Caco-2 (cell line): Measurements from ENCODE around the gene CPA3. TPM values are rescaled to one million over a fixed set of nuclear protein-coding genes. Genes with fewer than 3 reads are reported as not detected.

Experiments used
- BruUV-seq: library from RNA; stranded (reverse); fragments of 400-500 nt; replicated peaks from 2 replicates; lab custom pipeline; 2021; lab: Mats Ljungman, UMichigan
- CTCF ChIA-PET: fragments of 300-600 bp; sonication (Branson Sonifier 250); formaldehyde crosslinking; loops from one replicate; lab custom pipeline; 2022; ENCODE audit warnings: antibody characterized with exemption; lab: Charles Lee
- POLR2A ChIA-PET: fragments of 300-600 bp; sonication (Branson Sonifier 250); formaldehyde crosslinking; loops from one replicate; lab custom pipeline; 2022; ENCODE audit warnings: antibody characterized with exemption; lab: Charles Lee
- DNase-seq, 2 experiments: peaks; one replicate each; pipeline versions ENCODE4 v3.0.0 to v3.0.0-alpha.2; 2020 to 2022
- H3K27me3 ChIP-seq: replicated peaks from 2 replicates; pipeline ENCODE4 v1.6.0; 2011; ENCODE audit warnings: low read length; ENCODE audit not compliant: control insufficient read depth, insufficient read depth
- H3K36me3 ChIP-seq: 2 replicates; pipeline ENCODE4 v1.5.1; 2011; ENCODE audit warnings: low read length; ENCODE audit not compliant: control insufficient read depth, insufficient read depth
- H3K4me1 ChIP-seq: fragments of 250-450 bp; sonication (Bioruptor Pico); 2 replicates; pipeline ENCODE4 v1.5.1; 2020; ENCODE audit warnings: mild to moderate bottlenecking
- H3K4me3 ChIP-seq: 2 replicates; pipeline ENCODE4 v1.5.1; 2011; ENCODE audit warnings: low read depth, mild to moderate bottlenecking, control low read depth, low read length
- H3K9me3 ChIP-seq: fragments of 250-450 bp; sonication (Bioruptor Pico); 2 replicates; pipeline ENCODE4 v1.5.1; 2020; ENCODE audit warnings: mild to moderate bottlenecking, moderate library complexity
- H3K27ac Mint-ChIP-seq: one replicate; pipeline ENCODE4 v1.8.0; 2022; ENCODE audit warnings: mixed read lengths; ENCODE audit not compliant: unreplicated experiment
- H3K27me3 Mint-ChIP-seq: one replicate; pipeline ENCODE4 v1.8.0; 2022; ENCODE audit warnings: mixed read lengths; ENCODE audit not compliant: insufficient read depth, unreplicated experiment
- H3K36me3 Mint-ChIP-seq: one replicate; pipeline ENCODE4 v1.8.0; 2022; ENCODE audit warnings: mild to moderate bottlenecking, mixed read lengths; ENCODE audit not compliant: insufficient read depth, unreplicated experiment
- H3K4me1 Mint-ChIP-seq: one replicate; pipeline ENCODE4 v1.8.0; 2022; ENCODE audit warnings: low read depth, mixed read lengths; ENCODE audit not compliant: unreplicated experiment
- H3K4me3 Mint-ChIP-seq: one replicate; pipeline ENCODE4 v1.8.0; 2022; ENCODE audit warnings: mild to moderate bottlenecking, moderate library complexity, mixed read lengths; ENCODE audit not compliant: unreplicated experiment
- H3K9me3 Mint-ChIP-seq: one replicate; pipeline ENCODE4 v1.8.0; 2022; ENCODE audit warnings: mixed read lengths; ENCODE audit not compliant: unreplicated experiment
- intact Hi-C: fragments of 100-400 bp; cut with micrococcal nuclease; formaldehyde crosslinking; loops from one replicate; pipeline ENCODE4 v1.10.0; 2022; ENCODE audit not compliant: unreplicated experiment
- total RNA-seq: library from RNA; stranded (reverse); gene quantifications from 2 replicates; pipeline ENCODE4 v1.2.3, GENCODE V29; 2022
- TF ChIP-seq, protein P1 (sequence below), 2 experiments: fragments of 200-600 bp in 1 of 2; IDR thresholded peaks; 1 replicate in 1 of 2; 2 replicates in 1 of 2; pipeline versions ENCODE4 v1.5.1 to v1.8.0; 2011 to 2022; ENCODE audit warnings: antibody characterized with exemption in 1 of 2, control low read depth in 1 of 2, inconsistent platforms in 1 of 2, low read depth in 1 of 2, low read length in 1 of 2, mild to moderate bottlenecking in 1 of 2, moderate library complexity in 1 of 2; ENCODE audit not compliant: insufficient read depth in 1 of 2, severe bottlenecking in 1 of 2, unreplicated experiment in 1 of 2

The CPA3 gene
- total RNA-seq, 1 experiment from 2014 or later = not detected

DNA sequence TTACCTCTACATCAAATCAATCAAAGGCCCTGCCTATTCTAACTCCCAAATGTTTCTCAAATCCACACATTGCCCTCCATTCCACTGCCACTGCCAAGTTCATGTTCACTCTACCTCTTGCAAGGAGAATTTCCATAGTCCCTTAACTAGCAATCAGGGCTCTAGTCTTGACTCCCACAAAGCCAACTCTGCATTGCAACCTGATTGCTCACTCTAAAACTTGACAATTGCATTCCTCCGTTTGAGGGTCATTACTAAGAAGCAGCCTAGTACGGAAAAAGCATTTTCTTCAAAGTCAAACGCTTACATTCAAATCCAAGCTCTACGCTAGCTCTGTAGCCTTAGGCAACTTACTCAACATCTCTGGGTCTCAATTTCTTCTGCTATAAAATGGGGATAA is 1.2 kb downstream of the CPA3 start:
- H3K9me3 ChIP-seq = no peaks in the 10 kb centered on the region
- no peak overlapping the region for H3K4me3 Mint-ChIP-seq
- no peaks in the 10 kb centered on the region for H3K9me3 Mint-ChIP-seq
- H3K4me1 Mint-ChIP-seq = no peaks in the 10 kb centered on the region
- H3K36me3 ChIP-seq = no peaks in the 10 kb centered on the region
- TF ChIP-seq, protein P1, sequence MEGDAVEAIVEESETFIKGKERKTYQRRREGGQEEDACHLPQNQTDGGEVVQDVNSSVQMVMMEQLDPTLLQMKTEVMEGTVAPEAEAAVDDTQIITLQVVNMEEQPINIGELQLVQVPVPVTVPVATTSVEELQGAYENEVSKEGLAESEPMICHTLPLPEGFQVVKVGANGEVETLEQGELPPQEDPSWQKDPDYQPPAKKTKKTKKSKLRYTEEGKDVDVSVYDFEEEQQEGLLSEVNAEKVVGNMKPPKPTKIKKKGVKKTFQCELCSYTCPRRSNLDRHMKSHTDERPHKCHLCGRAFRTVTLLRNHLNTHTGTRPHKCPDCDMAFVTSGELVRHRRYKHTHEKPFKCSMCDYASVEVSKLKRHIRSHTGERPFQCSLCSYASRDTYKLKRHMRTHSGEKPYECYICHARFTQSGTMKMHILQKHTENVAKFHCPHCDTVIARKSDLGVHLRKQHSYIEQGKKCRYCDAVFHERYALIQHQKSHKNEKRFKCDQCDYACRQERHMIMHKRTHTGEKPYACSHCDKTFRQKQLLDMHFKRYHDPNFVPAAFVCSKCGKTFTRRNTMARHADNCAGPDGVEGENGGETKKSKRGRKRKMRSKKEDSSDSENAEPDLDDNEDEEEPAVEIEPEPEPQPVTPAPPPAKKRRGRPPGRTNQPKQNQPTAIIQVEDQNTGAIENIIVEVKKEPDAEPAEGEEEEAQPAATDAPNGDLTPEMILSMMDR (IDR thresholded peaks at IDR 0.05; ENCODE audit: insufficient read depth in 1 of 2, low read depth in 1 of 2, low read length in 1 of 2, severe bottlenecking in 1 of 2, unreplicated experiment in 1 of 2) = no peak
- no peaks in the 10 kb centered on the region for H3K27me3 ChIP-seq
- ChIA-PET POLR2A (no interaction called here), CTCF (no interaction called here)
- H3K36me3 Mint-ChIP-seq = no peaks in the 10 kb centered on the region
- no TSS peak for BruUV-seq
- H3K4me3 ChIP-seq = no peak overlapping the region
- peaks cover 13% of the 10 kb centered on the region for H3K27me3 Mint-ChIP-seq
- no peak overlapping the region for H3K27ac Mint-ChIP-seq
- DNase-seq = no peak
- intact Hi-C loops = no loop called here
- H3K4me1 ChIP-seq = no peaks in the 10 kb centered on the region

DNA sequence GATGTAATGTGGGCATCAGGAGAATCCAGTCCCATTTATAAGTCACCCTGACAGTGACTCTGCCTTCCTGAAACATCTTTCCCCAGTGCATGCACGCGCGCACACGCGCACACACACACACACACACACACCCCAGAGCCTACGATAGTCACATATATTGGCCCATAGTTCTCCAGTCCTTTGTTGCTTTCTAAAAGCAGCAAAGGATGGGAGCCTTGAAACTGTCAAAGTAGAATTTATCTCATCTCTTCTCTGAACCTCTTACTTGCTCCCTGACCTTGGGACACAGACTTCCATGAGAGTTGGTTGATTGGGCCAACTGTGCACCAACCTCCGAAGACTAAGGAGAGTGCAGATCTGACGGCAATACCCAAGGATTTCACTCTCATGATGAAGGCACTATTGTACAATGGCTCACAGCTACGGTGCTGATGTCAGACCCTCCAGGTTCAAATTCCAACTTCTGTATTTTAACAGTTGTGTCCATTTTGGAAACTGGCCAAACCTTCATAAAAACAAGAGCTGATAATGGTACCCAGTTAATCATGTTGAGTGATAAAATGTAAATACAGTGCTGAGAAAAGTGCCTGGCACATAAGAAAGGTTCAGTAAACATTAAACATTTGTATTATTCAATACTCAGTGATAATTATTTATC is 8.3 kb downstream of the CPA3 start:
- H3K27ac Mint-ChIP-seq = no peak overlapping the region
- no TSS peak for BruUV-seq
- H3K36me3 ChIP-seq = no peaks in the 10 kb centered on the region
- H3K4me1 Mint-ChIP-seq = no peaks in the 10 kb centered on the region
- H3K36me3 Mint-ChIP-seq = no peaks in the 10 kb centered on the region
- no peak for DNase-seq
- intact Hi-C loops = no loop called here
- H3K27me3 ChIP-seq = no peaks in the 10 kb centered on the region; the same call in 1 of the 2 replicates
- TF ChIP-seq, protein P1 (IDR thresholded peaks at IDR 0.05; ENCODE audit: insufficient read depth in 1 of 2, low read depth in 1 of 2, low read length in 1 of 2, severe bottlenecking in 1 of 2, unreplicated experiment in 1 of 2) = no peak
- peaks cover 10% of the 10 kb centered on the region for H3K27me3 Mint-ChIP-seq
- no peaks in the 10 kb centered on the region for H3K9me3 ChIP-seq
- POLR2A ChIA-PET = no interaction called here
- H3K4me1 ChIP-seq = no peaks in the 10 kb centered on the region
- no peak overlapping the region for H3K4me3 Mint-ChIP-seq
- CTCF ChIA-PET = no interaction called here
- no peaks in the 10 kb centered on the region for H3K9me3 Mint-ChIP-seq
- H3K4me3 ChIP-seq = no peak overlapping the region

DNA sequence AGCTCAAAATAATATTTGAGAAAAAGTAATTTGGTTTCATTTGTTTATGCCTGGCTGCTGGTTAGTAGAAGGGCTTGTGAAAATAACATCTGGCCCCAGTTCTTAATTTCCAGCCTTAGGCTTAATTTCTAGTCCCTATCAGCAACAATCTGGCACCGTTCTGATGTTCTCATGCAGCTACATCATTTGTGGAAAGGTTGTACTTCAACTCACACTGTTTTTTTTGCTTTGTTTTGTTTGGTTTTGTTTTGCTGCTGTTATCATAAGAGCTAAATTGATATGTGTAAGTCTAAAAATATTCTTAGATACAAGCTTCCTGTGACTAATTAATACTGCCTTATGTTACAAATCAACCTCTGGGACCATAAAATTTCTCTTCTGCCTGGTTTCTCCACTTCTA is 8.9 kb downstream of the CPA3 start:
- Mint-ChIP-seq H3K27ac (no peak overlapping the region), H3K4me1 (no peaks in the 10 kb centered on the region), H3K36me3 (no peaks in the 10 kb centered on the region), H3K4me3 (no peak overlapping the region), H3K27me3 (peaks cover 10% of the 10 kb centered on the region), H3K9me3 (no peaks in the 10 kb centered on the region)
- H3K4me3 ChIP-seq = no peak overlapping the region
- TF ChIP-seq, protein P1 (IDR thresholded peaks at IDR 0.05; ENCODE audit: insufficient read depth in 1 of 2, low read depth in 1 of 2, low read length in 1 of 2, severe bottlenecking in 1 of 2, unreplicated experiment in 1 of 2) = no peak
- BruUV-seq = no TSS peak
- no peaks in the 10 kb centered on the region for H3K36me3 ChIP-seq
- intact Hi-C loops = loop anchor here (2.0 kb wide), 1 partner anchor 15 kb away; no protein-coding TSS in a partner anchor
- ChIA-PET POLR2A (no interaction called here), CTCF (no interaction called here)
- no peaks in the 10 kb centered on the region; the same call in 1 of the 2 replicates for H3K27me3 ChIP-seq
- no peaks in the 10 kb centered on the region for H3K9me3 ChIP-seq
- no peaks in the 10 kb centered on the region for H3K4me1 ChIP-seq
- no peak for DNase-seq
